Daoy (cell line): Measurements from ENCODE around the gene DAO. TPM values are rescaled to one million over a fixed set of nuclear protein-coding genes. Genes with fewer than 3 reads are reported as not detected.

ENCODE experiments used
- DNase-seq: peaks from one replicate; pipeline ENCODE4 v3.0.0-alpha.2; 2015; ENCODE audit warnings: low read depth
- total RNA-seq: library from RNA; depleted of rRNA; stranded (reverse); fragments of >200 nt; shearing (Covaris generic); gene quantifications from 2 replicates; pipeline ENCODE4 v1.2.3, GENCODE V29; 2014; rRNA removed

The DAO gene
- total RNA-seq, 1 experiment from 2014 or later, result not detected

DNA sequence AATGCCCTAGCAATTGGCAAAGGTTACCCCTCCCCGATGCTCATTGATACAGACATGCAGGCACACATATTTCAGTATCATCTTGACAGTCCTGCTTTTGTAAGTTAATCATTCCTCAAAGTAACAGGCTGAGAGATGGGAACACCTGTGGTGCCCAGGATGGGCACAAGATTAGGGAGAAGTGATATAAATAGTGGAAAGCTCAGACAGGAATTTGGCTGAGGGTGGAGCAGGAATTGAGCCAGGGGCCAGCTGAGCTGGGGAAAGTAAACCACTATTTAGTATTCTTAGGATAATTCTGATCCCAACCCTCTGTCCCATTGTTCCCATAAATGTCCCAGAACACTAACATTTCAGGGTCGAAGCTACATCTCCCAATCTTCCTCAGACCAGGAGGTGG, 38.3 kb downstream of the DAO start:
- DNase-seq, result no peak

DNA sequence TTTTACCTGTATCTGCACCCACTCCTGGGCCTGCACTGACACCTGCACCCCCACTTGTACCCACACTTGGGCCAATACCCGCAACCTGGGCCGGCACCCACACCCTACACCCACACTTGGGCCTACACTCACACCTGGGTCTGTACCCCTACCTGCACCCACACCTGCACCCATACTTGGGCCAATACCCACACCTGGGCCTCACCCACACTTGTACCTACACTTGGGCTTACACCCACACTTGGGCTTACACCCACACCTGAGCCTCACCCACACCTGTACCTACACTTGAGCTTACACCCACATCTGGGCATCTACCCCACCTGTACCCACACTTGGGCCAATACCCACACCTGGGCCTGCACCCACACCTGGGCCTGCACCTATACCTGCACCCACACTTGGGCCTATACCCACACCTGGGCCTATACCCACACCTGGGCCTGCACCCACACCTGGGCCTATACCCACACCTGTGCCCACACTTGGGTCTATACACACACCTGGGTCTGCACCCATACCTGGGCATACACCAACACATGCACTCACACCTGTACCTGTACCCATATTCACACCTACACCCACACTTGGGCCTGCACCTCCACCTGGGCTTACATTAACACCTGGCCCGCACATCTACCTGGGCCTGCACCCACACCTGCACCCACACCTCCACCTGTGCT, 39.2 kb downstream of the DAO start:
- no peak for DNase-seq

DNA sequence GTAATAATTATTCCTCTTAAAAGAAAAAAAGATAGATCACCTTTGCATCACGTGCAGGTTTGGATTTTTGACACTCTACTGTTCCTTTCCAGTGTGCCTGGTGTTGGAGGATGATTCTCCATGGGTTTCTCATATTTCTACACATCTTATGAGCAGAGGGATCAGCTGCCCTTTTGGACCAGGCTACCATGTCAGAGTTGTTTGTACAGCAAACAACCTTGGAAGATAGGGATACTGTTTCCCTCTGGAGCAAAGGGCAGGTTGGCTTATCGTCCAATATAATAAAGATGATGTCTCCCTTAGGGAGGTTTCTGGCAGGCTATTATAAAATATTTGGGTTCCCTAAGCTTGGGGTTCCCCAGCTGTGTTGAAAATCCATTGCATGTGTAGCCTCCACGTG, 42.1 kb downstream of the DAO start:
- no peak for DNase-seq

DNA sequence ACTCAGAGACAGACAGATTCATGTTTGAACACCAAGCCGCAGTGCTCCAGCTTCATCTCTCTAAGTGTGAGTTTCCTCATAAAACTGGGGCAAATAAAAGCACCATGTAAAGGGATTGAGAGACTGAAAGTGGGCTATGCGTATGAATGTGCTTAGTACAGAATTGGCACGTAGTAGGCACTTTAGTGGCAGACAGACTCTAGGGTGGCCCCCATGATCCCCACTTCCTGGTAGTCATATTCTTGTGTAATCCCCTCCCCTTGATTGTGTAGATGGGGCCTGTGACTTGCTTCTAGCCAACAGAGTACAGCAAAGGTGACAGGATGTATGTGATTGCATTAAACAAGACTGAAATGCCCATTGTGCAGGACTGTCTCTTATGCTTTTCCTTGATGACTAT, 43.0 kb downstream of the DAO start:
- DNase-seq, result no peak

DNA sequence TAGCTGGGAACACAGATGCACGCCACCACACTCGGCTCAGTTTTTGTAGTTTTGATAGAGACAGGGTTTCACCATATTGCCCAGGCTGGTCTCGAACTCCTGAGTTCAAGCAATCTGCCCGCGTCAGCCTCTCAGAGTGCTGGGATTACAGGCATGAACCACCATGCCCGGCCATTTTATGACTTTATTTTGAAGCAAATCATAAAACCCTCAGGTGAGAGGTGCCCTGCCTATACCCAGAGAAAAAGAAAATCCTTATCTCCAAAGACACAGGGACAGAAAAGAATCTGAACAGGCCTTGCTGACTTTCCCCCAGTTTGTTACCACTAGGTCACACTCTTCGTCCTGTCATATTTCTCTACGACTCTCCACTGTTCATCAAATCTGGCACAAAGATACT, 48.8 kb downstream of the DAO start:
- no peak for DNase-seq

DNA sequence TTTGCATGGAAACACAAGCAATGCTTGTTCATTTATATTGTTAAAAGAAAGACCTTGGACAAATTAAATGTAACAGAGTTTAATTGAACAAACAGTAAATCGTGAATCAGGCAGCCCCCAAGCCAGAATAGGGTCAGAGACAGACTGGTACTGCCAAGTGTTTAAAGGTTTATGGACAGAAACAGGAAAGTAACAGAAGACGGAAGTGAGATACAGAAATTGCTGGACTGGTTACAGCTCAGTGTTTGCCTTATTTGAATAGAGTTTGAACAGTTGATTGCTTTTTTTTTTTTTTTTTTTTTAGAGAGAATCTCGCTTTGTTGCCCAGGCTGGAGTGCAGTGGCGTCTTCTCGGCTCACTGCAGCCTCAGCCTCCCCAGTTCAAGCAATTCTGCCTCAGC, 50.3 kb downstream of the DAO start:
- DNase-seq, result no peak

DNA sequence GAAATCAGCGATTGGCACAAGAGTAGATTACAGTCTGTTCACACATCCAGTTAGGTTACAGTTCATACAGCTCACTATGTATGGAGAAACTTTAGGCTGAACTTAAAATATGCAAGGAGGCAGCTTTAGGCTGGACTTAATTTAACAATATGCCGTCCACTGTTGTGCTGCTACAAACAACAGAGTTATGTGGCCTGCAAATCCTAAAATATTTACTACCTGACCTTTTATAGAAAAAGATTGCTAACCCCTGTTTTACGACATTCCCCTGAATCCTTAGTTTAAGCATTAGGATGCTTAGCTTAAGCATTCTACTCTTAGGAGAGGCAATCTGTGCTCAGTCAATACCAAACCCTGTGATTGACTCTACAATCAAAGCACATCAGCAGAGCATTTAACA, 50.9 kb downstream of the DAO start:
- no peak for DNase-seq

DNA sequence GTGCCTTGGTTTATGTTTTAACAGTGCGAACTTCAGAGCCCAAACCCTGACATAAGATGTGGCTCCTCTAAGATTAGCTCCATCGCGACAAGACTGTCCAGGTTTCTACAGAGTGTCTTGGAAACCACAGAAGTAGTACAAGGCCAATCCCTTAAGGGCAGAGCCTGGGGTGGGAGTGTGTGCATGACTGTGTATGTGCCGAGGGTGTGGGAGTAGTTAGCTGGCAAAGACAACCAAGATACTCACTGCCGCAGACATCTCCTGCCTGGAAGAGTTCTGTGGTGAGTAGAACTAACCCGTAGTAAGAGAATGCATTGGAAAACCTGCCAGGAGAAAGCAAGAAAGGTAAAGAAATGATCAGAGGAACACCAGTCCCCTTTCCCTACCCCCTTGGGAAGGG, 54.1 kb downstream of the DAO start:
- peak; percentile 9 for DNase-seq

DNA sequence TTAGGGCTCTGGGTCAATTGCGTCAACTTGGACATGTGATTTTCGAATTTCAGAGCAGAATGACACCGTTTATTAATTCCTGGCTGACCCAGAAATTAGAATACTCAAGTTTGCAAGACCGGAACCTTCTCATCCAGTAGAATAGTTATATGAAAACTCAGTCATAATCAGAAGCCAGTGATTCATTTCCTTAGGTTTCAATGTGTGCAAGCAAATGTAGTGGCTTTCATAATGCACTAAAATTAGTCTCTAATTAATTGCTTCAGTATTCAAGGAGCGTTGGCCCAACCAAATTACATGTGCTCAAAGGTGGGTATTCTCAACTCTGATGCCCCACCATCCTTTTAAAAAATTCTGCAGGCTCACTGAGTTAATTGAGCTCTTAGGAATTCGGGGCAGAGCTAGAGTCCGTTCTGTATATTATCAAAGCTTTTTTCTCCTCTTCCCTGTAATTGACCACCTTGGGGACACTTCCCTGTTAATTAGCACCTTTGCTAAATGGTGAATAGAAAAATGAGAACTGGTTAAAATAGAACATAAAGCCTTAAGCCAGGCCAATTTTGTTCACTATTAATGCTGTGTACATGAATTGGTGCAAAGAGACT, 55.4 kb downstream of the DAO start:
- DNase-seq, result no peak

DNA sequence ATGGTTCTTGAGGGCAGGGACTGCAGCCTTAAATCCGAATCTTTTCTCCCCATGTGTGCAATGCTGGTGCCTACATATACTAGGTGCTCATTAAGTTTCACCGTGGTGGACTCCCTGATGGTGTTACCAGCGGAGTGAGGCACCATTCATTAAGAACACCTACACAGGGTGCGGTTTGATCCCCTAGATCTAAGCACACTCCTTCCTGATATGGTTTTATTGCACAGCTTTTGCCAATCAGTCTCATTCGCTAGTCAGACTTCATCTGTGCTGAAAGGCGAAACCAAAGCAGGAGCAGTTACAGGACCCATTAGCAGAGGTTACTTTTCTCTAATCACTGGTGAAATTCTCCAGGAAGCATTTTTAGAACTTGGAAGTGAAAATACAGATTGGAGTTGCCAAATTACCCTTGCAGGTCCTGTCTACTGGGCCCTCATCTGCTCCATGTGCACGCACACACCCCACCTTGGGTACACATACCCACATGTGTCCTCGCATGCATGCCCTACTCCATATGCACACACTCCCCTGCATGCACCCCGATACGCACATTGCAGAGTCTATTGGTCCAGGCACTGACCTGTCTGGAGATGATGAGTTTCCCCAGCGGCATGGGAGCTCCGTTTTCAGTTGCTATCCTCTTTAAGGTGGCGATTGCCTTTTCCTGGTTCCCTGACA, 58.5 kb downstream of the DAO start:
- no peak for DNase-seq

DNA sequence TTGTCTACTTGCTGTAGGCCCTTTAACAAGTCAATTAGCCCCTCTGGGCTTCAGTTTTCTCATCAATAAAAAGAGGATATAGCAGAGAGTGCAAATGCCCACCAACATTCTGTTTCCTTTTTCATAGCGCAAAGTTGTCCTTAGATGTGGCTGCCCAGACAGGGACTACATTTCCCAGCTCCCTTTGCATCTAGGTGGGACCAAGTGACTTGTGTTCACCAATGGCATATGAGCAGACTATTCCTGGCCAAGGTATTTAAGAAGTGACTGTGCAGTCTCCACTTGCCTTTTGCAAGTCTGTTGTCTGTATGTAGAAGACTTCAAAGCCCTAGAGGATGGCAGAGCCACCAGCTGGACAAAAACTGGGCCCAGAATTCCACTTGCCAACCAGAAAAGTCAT, 59.7 kb downstream of the DAO start:
- peak; percentile 36 for DNase-seq

DNA sequence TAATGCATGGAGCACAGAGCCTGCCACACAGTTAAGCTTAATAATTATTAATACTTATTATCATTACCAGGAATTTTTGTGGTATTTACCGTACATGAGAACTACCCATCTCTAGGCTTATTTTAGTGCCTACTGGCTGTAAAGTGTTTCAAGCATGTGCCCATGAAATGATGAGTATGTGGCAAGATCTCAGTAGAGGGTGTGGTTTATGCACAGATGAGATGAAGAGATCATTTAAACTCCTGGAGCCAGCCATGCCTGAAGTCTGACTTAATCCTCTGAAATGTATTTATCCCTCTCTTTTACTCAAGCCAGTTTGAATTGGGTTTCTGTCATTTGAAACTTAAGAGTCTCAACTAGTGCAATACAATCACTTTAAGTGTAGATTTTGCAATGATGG, 60.2 kb downstream of the DAO start:
- DNase-seq, result no peak

DNA sequence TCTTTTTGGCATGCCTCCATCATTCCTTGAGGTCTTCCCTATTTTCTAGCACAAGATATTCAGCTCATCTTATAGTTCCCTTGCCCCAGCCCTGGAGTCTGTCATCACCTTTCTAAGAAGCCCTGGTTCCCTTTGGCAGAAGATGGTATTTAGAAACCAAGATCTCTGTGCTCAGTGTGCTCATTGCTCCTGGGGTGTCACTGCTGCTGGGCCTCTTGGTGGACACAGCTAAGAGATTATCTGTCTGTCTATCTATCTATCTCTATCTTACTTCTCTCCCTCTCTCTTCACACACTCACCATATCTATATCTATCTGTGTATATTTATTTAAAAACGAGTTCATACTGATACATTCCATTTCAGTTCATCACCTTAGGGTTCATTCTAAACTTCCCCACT, 67.2 kb downstream of the DAO start:
- no peak for DNase-seq

DNA sequence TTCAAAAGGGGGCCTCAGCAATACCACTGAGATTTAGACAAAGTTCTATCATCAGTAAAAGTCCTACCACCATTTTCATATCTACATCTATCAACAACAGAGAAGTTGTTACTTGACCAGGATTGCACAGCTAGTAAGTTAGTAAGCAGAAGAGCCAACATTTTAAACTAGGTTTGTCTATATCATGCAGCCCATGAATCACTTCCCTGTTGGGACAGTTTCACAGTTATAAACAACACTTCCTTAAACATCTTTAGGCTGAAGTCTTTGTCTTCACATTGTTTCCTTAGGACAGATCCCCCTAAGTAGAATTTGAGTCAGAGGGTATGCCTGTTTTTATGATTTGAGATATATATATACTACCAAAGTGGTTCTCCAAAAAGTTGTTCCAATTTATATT, 68.5 kb downstream of the DAO start:
- no peak for DNase-seq

DNA sequence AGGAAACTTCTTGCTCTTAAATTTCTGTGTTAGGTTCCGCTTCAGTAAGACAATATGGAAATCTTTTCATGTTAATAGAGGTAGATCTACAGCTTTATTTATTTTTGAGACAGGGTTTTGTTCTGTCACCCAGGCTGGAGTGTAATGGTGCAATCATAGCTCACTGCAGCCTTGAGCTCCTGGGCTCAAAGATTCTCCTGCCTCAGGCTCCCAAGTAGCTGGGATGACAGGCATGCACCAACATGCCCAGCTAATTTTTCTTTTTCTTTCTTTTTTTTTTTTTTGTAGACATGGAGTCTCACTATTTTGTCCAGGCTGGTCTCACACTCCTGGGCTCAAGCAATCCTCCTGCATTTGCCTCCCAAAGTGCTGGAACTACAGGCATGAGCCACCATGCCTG, 70.1 kb downstream of the DAO start:
- DNase-seq, result no peak

Other genes starting within 250 kb of the DAO start
- 0.21 and 0.23 TPM in 2 replicates for gene SELPLG, start 246.2 kb upstream of the DAO start, total RNA-seq
- gene CORO1C, start 148.6 kb upstream of the DAO start, total RNA-seq, result 65.4 and 136 TPM in 2 replicates
- 3.9 and 5.7 TPM in 2 replicates for gene SSH1, start 22.5 kb upstream of the DAO start, total RNA-seq
- gene SVOP, start 141.0 kb downstream of the DAO start, total RNA-seq, result not detected in 2 replicates
- gene USP30, start 172.5 kb downstream of the DAO start, total RNA-seq, result 6.3 and 13.9 TPM in 2 replicates
- 29.4 and 43.5 TPM in 2 replicates for gene ALKBH2, start 213.4 kb downstream of the DAO start, total RNA-seq
- 48.4 and 97.2 TPM in 2 replicates for gene UNG, start 217.5 kb downstream of the DAO start, total RNA-seq
- 2.3 and 5.1 TPM in 2 replicates for gene ACACB, start 236.5 kb downstream of the DAO start, total RNA-seq